ENCODE results near the gene BAG3. TPM values are rescaled to one million over a fixed set of nuclear protein-coding genes. Genes with fewer than 3 reads are reported as not detected.

Gene BAG3
- total RNA-seq, 1 donor from 2014 or later = 39.1 TPM

DNA sequence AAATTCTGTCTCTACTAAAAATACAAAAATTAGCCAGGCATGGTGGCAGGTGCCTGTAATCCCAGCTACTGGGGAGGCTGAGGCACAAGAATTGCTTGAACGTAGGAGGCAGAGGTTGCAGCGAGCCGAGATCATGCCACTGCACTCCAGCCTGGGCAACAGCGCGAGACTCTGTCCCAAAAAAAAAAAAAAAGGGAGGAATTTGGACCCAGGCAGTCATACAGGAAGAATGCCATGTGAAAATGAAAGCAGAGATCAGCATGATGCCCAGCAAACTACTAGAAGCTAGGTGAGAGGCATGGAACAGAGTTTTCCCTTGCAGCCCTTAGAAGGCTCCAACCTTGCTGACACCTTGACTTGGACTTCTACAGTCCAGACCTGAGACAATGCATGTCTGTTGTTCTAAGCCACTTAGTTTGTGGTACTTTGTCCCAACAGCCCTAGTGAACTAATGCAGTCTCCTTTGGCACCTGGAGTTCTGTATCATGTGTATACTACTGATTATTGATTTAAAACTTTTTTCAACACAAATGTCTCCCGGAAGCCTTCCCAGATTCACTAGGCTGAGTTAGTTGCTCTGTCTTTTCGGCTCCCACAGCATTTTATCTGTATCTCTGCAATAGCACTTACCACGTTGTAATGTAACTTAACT is 10.2 kb upstream of the BAG3 start:
- DNase-seq (ENCODE audit: low read depth) = no peak
- TF ChIP-seq, protein P1, sequence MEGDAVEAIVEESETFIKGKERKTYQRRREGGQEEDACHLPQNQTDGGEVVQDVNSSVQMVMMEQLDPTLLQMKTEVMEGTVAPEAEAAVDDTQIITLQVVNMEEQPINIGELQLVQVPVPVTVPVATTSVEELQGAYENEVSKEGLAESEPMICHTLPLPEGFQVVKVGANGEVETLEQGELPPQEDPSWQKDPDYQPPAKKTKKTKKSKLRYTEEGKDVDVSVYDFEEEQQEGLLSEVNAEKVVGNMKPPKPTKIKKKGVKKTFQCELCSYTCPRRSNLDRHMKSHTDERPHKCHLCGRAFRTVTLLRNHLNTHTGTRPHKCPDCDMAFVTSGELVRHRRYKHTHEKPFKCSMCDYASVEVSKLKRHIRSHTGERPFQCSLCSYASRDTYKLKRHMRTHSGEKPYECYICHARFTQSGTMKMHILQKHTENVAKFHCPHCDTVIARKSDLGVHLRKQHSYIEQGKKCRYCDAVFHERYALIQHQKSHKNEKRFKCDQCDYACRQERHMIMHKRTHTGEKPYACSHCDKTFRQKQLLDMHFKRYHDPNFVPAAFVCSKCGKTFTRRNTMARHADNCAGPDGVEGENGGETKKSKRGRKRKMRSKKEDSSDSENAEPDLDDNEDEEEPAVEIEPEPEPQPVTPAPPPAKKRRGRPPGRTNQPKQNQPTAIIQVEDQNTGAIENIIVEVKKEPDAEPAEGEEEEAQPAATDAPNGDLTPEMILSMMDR (conservative IDR thresholded peaks at IDR 0.05; ENCODE audit: low read depth, low read length) = no peak
- H3K4me3 ChIP-seq (ENCODE audit: low read depth, low read length) = no peak overlapping the region

DNA sequence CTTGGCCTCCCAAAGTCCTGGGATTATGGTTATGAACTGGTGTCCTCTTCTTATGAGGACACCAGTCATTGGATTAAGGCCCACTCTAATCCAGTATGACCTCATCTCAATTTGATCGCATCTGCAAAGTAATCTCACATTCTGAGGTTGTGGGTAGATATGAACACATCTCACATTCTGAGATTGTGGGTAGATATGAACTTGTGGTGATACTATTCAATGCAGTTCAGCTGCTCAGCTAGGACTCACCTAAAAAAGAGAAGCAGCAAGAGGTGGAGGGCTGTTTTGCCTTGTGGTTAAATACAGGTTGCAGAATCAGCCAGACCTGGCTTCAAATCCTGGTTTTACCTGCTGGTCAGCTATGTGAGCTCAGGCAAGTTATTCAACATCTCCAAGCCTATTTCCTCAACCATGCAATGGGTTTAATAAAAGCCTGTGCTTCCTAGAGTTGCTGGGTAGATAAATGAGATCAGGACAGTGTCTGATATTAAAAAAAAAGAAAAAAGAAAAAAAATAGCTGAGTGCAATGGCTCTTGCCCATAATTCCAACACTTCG is 8.5 kb upstream of the BAG3 start:
- DNase-seq (ENCODE audit: low read depth) = no peak
- TF ChIP-seq, protein P1 (conservative IDR thresholded peaks at IDR 0.05; ENCODE audit: low read depth, low read length) = no peak

DNA sequence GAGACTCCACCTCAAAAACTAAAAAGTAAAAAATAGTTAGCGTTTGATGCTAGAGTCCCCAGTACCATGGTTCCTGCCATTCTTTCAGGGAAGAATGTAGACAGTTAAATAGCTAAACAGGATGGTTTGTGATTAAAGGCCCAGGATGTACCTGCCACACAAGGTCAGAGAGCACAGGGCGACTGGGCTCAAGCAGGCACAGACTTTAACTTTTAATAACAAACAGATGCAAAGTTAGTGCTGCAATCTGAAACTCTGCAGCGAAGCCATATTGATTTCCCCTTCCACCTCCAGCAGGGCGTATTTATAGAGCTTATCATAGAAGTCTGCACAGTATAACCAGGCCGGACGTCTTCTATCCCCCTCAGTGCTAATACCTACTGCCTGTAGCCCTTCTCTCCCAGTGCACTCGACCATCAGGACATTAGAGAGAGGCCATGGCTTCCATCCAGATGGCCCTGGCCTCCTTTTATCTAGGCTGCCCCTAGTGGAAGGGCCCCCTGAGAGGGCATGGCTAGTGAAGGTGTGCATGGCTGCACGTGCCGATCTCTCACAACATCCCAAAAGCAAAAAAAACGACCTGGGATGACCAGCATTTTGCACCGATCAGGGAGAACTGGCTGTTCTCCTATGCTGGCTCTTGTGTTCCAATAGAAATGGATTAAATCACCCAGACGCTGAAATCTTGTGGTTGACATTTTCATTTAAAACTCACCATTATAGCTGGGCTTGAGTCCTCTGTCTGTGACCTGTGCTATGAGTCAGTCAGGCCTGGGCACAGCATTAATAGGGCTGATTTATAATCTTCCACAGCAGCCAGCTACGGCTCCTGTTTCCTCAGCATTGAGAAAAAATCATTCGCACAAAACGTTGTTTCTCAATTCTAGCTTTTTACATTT is 7.6 kb upstream of the BAG3 start:
- DNase-seq (ENCODE audit: low read depth) = no peak
- TF ChIP-seq, protein P1 (conservative IDR thresholded peaks at IDR 0.05; ENCODE audit: low read depth, low read length) = peak; percentile 18
- H3K4me3 ChIP-seq (ENCODE audit: low read depth, low read length) = no peak overlapping the region

More for the DNA sequence above, 8.5 kb upstream of the BAG3 start:
- no peak overlapping the region for H3K4me3 ChIP-seq (ENCODE audit: low read depth, low read length)

DNA sequence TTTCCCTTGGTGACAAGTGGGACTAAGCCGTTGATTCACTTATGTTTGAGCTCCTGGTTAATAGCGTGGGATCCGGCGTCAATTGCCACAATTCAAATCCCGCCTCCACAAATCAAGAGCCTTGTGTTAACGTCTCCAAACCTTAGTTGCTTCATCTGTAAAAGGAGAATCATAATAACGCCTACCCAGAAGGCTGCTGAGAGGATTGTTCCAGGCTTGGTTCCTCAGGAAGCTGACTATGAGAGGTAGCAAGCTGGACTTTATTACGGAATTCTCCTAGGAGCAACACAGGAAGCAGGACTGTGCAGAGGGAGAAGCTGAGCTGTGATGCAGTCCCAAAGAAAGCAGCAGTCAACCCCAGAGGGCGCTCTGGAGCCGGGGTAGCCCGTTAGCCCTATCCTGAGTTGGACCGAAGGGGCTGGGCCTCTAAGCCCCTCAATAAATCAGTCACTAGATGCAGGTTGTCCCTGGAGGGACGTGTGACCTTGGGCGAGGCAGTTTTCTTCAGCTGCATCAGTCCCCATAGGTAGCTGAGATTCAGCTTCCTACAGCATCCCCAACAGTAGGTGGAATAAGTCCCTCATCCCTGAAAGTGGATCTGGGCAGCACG is 6.9 kb upstream of the BAG3 start:
- TF ChIP-seq, protein P1 (conservative IDR thresholded peaks at IDR 0.05; ENCODE audit: low read depth, low read length) = no peak
- no peak overlapping the region for H3K4me3 ChIP-seq (ENCODE audit: low read depth, low read length)
- no peak for DNase-seq (ENCODE audit: low read depth)

DNA sequence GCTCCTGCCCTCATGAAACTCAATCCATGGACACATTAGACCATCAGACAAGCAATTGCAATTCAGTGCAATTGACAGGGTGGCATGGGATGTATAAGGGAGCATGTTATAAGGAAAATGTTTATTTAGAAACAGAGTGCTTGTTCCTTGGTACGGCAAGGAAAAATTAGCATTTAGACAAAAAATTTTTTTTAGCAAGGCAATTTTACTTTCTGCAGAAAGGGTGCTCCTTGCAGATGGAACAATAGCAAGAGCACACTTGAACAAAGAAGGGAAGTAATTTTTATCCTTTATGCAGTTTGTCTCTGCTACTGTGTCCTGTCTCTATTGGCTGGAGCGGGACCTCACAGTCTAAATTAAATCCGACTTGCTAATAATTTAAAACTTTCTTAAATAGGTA is 6.2 kb upstream of the BAG3 start:
- H3K4me3 ChIP-seq (ENCODE audit: low read depth, low read length) = no peak overlapping the region
- TF ChIP-seq, protein P1 (conservative IDR thresholded peaks at IDR 0.05; ENCODE audit: low read depth, low read length) = no peak
- DNase-seq (ENCODE audit: low read depth) = no peak

DNA sequence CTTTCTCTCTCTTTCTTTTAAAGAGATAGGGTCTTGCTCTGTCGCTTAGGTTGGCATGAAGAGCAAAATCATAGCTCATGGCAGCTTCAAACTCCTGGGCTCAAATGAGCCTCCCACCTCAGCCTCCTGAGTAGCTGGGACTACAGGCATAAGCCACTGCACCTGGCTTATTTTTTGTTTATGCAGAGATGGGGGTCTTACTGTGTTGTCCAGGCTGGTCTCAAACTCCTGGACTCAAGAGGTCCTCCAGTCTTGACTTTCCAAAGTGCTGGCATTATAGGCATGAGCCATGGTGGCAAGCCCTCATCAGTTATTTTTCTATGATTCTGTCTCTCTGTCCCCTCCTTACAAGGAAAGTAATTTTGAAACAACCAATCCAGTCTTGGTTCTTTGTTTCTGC is 1.1 kb upstream of the BAG3 start:
- TF ChIP-seq, protein P1 (conservative IDR thresholded peaks at IDR 0.05; ENCODE audit: low read depth, low read length) = no peak
- DNase-seq (ENCODE audit: low read depth) = no peak
- H3K4me3 ChIP-seq (ENCODE audit: low read depth, low read length) = no peak overlapping the region
